ENCODE results near the gene RCAN2. TPM values are rescaled to one million over a fixed set of nuclear protein-coding genes. Genes with fewer than 3 reads are reported as not detected.

RCAN2 gene
- total and polyA plus RNA-seq, 9 of the 15 experiments (the other 6 are each of a cell fraction or from before 2014, with no cell fraction given), result 0.04 TPM; not detected in 8

DNA sequence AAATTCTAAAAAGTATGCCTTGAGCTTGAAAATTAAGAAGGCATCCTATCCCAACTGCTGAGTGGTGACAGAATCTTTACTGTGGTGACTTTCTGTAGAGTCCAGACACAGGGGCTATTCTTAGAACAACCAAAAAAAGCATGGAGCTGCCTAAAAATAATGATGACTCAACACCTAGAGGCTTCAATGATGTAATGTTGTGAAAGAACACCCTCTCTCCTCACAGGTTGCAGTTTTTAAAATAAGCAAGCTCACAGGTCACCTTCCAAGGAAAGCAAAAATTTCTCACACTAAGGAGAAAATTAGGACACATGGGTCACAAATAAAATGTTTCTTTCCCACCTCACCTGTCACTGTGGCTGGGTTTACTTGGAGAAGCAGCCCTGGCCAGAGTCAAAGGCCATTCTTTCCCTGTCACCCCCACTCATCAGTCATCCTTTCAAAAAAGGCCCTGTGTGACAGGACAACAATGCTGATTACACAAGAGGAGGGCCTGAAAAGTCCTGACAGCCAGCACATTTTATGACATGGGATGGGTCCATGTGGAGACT is 53.5 kb downstream of the RCAN2 start (continued):
- TF ChIP-seq, protein P1, sequence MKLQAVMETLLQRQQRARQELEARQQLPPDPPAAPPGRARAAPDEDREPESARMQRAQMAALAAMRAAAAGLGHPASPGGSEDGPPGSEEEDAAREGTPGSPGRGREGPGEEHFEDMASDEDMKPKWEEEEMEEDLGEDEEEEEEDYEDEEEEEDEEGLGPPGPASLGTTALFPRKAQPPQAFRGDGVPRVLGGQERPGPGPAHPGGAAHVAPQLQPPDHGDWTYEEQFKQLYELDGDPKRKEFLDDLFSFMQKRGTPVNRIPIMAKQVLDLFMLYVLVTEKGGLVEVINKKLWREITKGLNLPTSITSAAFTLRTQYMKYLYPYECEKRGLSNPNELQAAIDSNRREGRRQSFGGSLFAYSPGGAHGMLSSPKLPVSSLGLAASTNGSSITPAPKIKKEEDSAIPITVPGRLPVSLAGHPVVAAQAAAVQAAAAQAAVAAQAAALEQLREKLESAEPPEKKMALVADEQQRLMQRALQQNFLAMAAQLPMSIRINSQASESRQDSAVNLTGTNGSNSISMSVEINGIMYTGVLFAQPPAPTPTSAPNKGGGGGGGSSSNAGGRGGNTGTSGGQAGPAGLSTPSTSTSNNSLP (IDR thresholded peaks at IDR 0.05; ENCODE audit: borderline replicate concordance, low read depth, low read length), result no peak
- no peak for TF ChIP-seq RBM22 (IDR thresholded peaks at IDR 0.05; ENCODE audit: low read depth, low read length, poor library complexity, severe bottlenecking)
- peak; percentile 64 for TF ChIP-seq SOX6 (IDR thresholded peaks at IDR 0.05)
- TF ChIP-seq ZNF707 (CRISPR knock-in tag; conservative IDR thresholded peaks at IDR 0.05), result no peak
- 0 out of 2 replicates have a peak, but pooled peaks have one; percentile 49 for TF ChIP-seq HDAC8 (tag; IDR thresholded peaks at IDR 0.05)
- no peak for TF ChIP-seq KDM1A (IDR thresholded peaks at IDR 0.05)
- no peak for TF ChIP-seq ZNF764 (CRISPR knock-in tag; IDR thresholded peaks at IDR 0.05; ENCODE audit: low read depth)
- no peak for TF ChIP-seq WHSC1 (IDR thresholded peaks at IDR 0.05; ENCODE audit: low read length)
- TF ChIP-seq, protein P2, sequence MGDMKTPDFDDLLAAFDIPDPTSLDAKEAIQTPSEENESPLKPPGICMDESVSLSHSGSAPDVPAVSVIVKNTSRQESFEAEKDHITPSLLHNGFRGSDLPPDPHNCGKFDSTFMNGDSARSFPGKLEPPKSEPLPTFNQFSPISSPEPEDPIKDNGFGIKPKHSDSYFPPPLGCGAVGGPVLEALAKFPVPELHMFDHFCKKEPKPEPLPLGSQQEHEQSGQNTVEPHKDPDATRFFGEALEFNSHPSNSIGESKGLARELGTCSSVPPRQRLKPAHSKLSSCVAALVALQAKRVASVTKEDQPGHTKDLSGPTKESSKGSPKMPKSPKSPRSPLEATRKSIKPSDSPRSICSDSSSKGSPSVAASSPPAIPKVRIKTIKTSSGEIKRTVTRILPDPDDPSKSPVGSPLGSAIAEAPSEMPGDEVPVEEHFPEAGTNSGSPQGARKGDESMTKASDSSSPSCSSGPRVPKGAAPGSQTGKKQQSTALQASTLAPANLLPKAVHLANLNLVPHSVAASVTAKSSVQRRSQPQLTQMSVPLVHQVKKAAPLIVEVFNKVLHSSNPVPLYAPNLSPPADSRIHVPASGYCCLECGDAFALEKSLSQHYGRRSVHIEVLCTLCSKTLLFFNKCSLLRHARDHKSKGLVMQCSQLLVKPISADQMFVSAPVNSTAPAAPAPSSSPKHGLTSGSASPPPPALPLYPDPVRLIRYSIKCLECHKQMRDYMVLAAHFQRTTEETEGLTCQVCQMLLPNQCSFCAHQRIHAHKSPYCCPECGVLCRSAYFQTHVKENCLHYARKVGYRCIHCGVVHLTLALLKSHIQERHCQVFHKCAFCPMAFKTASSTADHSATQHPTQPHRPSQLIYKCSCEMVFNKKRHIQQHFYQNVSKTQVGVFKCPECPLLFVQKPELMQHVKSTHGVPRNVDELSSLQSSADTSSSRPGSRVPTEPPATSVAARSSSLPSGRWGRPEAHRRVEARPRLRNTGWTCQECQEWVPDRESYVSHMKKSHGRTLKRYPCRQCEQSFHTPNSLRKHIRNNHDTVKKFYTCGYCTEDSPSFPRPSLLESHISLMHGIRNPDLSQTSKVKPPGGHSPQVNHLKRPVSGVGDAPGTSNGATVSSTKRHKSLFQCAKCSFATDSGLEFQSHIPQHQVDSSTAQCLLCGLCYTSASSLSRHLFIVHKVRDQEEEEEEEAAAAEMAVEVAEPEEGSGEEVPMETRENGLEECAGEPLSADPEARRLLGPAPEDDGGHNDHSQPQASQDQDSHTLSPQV (IDR thresholded peaks at IDR 0.05), result no peak
- no peak for TF ChIP-seq DMBX1 (CRISPR knock-in tag; IDR thresholded peaks at IDR 0.05; ENCODE audit: borderline replicate concordance)
- TF ChIP-seq NFIX (CRISPR knock-in tag; IDR thresholded peaks at IDR 0.05; ENCODE audit: low read depth), result no peak
- TF ChIP-seq EP400 (IDR thresholded peaks at IDR 0.05), result 0 out of 2 replicates have a peak, but pooled peaks have one; percentile 22
- peak; percentile 30; the same call in 1 of the 2 replicates for TF ChIP-seq MAFF (IDR thresholded peaks at IDR 0.05; ENCODE audit: low read length)
- TF ChIP-seq, protein P3, sequence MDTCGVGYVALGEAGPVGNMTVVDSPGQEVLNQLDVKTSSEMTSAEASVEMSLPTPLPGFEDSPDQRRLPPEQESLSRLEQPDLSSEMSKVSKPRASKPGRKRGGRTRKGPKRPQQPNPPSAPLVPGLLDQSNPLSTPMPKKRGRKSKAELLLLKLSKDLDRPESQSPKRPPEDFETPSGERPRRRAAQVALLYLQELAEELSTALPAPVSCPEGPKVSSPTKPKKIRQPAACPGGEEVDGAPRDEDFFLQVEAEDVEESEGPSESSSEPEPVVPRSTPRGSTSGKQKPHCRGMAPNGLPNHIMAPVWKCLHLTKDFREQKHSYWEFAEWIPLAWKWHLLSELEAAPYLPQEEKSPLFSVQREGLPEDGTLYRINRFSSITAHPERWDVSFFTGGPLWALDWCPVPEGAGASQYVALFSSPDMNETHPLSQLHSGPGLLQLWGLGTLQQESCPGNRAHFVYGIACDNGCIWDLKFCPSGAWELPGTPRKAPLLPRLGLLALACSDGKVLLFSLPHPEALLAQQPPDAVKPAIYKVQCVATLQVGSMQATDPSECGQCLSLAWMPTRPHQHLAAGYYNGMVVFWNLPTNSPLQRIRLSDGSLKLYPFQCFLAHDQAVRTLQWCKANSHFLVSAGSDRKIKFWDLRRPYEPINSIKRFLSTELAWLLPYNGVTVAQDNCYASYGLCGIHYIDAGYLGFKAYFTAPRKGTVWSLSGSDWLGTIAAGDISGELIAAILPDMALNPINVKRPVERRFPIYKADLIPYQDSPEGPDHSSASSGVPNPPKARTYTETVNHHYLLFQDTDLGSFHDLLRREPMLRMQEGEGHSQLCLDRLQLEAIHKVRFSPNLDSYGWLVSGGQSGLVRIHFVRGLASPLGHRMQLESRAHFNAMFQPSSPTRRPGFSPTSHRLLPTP (IDR thresholded peaks at IDR 0.05; ENCODE audit: borderline replicate concordance, extremely low read depth, insufficient read length), result no peak
- TF ChIP-seq FOXJ3 (CRISPR knock-in tag; IDR thresholded peaks at IDR 0.05), result no peak

Data from K562 (cell line).